HFFc6 (cell line): ENCODE data around the gene TPH2. TPM values are rescaled to one million over a fixed set of nuclear protein-coding genes. Genes with fewer than 3 reads are reported as not detected.

Source experiments
- DNase-seq: peaks from one replicate; pipeline ENCODE4 v3.0.0-alpha.2; 2018
- H3K27ac Mint-ChIP-seq: 2 replicates; pipeline ENCODE4 v1.8.0; 2020; ENCODE audit warnings: mild to moderate bottlenecking, mixed read lengths
- H3K27me3 Mint-ChIP-seq: 2 replicates; pipeline ENCODE4 v1.8.0; 2021; ENCODE audit warnings: mild to moderate bottlenecking, moderate library complexity, mixed read lengths; ENCODE audit not compliant: insufficient read depth
- H3K36me3 Mint-ChIP-seq: 2 replicates; pipeline ENCODE4 v1.8.0; 2021; ENCODE audit warnings: low read depth, mixed read lengths
- H3K4me1 Mint-ChIP-seq: 2 replicates; pipeline ENCODE4 v1.8.0; 2020; ENCODE audit warnings: low read depth, mixed read lengths
- H3K4me3 Mint-ChIP-seq: 2 replicates; pipeline ENCODE4 v1.8.0; 2020; ENCODE audit warnings: mild to moderate bottlenecking, moderate library complexity, mixed read lengths
- H3K9me3 Mint-ChIP-seq: 2 replicates; pipeline ENCODE4 v1.8.0; 2020; ENCODE audit warnings: mild to moderate bottlenecking, mixed read lengths
- CTCF ChIP-seq: fragments of 200-600 bp; sonication (generic); IDR thresholded peaks from 2 replicates; pipeline ENCODE4 v1.5.0; 2021; ENCODE audit warnings: antibody characterized with exemption, mild to moderate bottlenecking
- total RNA-seq, 6 experiments: library from RNA; stranded (reverse); fragmentation: NEBNext Ultra II Directional; extraction: Animal tissue kit (Norgen Biotek cat#: 25700); gene quantifications; 2 replicates in 1 of 6; 3 replicates in 5 of 6; pipeline ENCODE4 v1.2.3, GENCODE V29; 2021

TPH2 gene
- total RNA-seq, 6 experiments from 2014 or later = not detected

DNA sequence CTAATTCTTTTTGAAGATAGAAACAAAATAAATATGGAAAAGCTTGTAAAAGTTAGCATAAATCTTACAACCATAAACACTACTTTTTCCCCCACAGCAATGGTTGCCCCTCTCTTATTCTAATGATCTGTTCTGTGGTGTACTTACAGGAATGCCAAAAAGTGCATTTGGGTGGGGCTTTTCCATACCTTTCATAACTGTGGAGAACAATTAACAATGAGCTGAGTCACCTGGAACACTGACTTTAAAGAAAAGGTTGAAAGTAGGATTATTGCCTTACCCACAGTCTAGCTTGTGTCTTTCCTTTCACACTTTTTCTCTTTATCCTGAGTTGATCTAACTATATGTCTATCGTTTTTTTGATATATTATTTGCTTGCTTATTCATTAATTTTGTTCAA is 86.9 kb downstream of the TPH2 start:
- Mint-ChIP-seq H3K27me3 (peaks cover 5% of the 10 kb centered on the region; the same call in 1 of the 2 replicates), H3K4me1 (no peaks in the 10 kb centered on the region), H3K4me3 (no peak overlapping the region), H3K27ac (no peak overlapping the region), H3K9me3 (no peaks in the 10 kb centered on the region), H3K36me3 (no peaks in the 10 kb centered on the region)
- no peak for DNase-seq
- TF ChIP-seq CTCF = no peak

- Mint-ChIP-seq H3K9me3 (no peaks in the 10 kb centered on the region), H3K36me3 (no peaks in the 10 kb centered on the region), H3K27me3 (peaks cover 5% of the 10 kb centered on the region), H3K4me1 (no peaks in the 10 kb centered on the region), H3K27ac (no peak overlapping the region), H3K4me3 (no peak overlapping the region)
- no peak for TF ChIP-seq CTCF
- no peak for DNase-seq
Observed at GRCh38 chr12:72028966-72029365, 90.3 kb downstream of the TPH2 start.

- H3K4me3 Mint-ChIP-seq = no peak overlapping the region
- no peak for TF ChIP-seq CTCF
- no peaks in the 10 kb centered on the region for H3K36me3 Mint-ChIP-seq
- H3K27me3 Mint-ChIP-seq = peaks cover 5% of the 10 kb centered on the region
- H3K4me1 Mint-ChIP-seq = no peaks in the 10 kb centered on the region
- H3K9me3 Mint-ChIP-seq = no peaks in the 10 kb centered on the region
- no peak overlapping the region for H3K27ac Mint-ChIP-seq
- no peak for DNase-seq
Observed at GRCh38 chr12:72030277-72030676, 91.6 kb downstream of the TPH2 start.

DNA sequence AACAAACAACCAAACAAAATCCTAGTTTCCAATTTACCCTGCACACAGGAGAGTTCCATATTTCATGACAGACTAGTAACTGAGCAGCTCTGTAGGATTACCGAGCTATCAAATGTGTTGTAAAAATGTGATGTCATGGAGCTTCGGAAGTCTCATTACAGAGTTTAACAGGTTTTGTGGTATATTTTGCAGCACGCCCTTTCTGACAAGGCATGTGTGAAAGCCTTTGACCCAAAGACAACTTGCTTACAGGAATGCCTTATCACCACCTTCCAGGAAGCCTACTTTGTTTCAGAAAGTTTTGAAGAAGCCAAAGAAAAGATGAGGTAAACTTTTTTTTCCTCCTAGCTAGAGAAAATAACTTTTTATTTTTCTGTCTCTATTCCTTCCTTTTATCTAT is 92.4 kb downstream of the TPH2 start:
- no peak for DNase-seq
- H3K27ac Mint-ChIP-seq = no peak overlapping the region
- no peaks in the 10 kb centered on the region for H3K36me3 Mint-ChIP-seq
- no peaks in the 10 kb centered on the region for H3K4me1 Mint-ChIP-seq
- H3K9me3 Mint-ChIP-seq = no peaks in the 10 kb centered on the region
- no peak for TF ChIP-seq CTCF
- peaks cover 8% of the 10 kb centered on the region for H3K27me3 Mint-ChIP-seq
- H3K4me3 Mint-ChIP-seq = no peak overlapping the region

GRCh38 chr12:72033991-72034390 is 95.3 kb downstream of the TPH2 start:
- Mint-ChIP-seq H3K9me3 (no peaks in the 10 kb centered on the region), H3K4me3 (no peak overlapping the region), H3K36me3 (no peaks in the 10 kb centered on the region), H3K4me1 (no peaks in the 10 kb centered on the region), H3K27me3 (peaks cover 13% of the 10 kb centered on the region), H3K27ac (no peak overlapping the region)
- no peak for TF ChIP-seq CTCF
- DNase-seq = no peak

GRCh38 chr12:72035625-72036024 is 97.0 kb downstream of the TPH2 start:
- Mint-ChIP-seq H3K9me3 (no peaks in the 10 kb centered on the region), H3K27me3 (peaks cover 14% of the 10 kb centered on the region)

More at GRCh38 chr12:72035625-72036024, 97.0 kb downstream of the TPH2 start:
- Mint-ChIP-seq H3K36me3 (no peaks in the 10 kb centered on the region), H3K27ac (no peak overlapping the region), H3K4me1 (no peaks in the 10 kb centered on the region), H3K4me3 (no peak overlapping the region)
- DNase-seq = no peak
- no peak for TF ChIP-seq CTCF
